ENCODE data around the gene RAD50.

The RAD50 gene

DNA sequence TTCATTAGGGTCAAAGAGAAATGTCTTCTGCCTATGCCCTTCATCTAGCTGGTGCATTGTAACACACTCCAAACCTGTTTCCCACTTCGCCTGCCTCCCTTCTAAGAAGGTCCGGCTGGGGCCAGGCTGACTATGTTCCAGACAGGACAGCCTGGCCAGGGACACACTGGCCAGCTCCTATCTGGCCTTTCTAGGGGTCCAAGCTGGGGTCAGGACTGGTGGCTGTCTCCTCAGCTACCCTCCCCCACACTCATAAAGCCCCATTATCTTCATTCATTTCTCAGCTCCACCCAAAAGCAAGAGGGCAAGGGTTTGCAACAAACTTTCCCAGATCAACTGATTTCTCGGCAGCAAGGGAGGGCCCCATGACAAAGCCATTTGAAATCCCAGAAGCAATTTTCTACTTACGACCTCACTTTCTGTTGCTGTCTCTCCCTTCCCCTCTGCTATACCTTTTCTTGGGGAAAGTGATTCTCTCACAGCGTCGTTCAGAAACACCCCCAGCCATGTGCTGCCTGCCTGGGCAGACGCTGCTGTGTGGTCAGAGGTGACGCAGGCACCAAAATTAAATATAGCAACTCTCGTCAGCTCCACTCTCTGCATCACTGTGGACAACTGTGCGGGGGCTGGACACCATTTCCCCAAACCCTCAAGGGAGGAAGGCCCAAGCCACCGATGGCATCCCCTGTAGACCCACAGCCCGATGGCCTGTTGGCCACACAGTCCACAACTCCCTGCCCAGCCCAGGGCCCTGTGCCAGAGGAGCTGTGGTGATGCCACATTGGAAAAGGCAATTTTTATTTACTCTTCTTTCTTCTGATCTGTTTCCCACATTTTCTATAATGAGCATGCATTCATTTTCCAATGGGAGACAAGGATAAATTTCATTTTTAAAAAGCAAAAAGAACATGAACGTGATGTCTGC lies 107.3 kb downstream of the RAD50 start:
- no peak for FAIRE-seq

DNA sequence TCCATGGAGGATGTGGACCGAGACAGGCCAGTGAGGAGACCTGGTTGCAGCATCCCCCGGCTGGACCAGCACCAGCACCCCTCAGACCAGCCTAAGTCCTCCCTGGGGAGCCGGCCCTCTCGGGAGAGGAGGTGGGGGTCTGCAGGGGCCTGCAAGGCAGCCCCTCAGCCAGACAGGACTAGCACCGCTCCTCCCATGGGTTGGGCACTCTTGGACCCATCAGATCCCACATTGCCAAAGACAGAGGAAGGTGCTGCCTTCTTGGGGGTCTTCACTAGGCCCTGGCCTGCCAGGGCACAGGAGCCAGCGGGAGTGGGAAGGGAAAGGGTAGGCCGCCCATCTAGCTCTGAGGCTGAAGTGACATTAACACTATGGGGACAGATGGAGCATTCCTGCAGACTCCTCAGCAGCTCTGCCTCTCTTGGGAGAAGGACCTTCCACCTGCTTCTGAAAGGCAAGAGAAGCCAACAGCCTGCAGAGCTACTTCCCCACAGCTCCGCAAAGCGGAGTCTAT lies 108.0 kb downstream of the RAD50 start:
- FAIRE-seq = no peak

DNA sequence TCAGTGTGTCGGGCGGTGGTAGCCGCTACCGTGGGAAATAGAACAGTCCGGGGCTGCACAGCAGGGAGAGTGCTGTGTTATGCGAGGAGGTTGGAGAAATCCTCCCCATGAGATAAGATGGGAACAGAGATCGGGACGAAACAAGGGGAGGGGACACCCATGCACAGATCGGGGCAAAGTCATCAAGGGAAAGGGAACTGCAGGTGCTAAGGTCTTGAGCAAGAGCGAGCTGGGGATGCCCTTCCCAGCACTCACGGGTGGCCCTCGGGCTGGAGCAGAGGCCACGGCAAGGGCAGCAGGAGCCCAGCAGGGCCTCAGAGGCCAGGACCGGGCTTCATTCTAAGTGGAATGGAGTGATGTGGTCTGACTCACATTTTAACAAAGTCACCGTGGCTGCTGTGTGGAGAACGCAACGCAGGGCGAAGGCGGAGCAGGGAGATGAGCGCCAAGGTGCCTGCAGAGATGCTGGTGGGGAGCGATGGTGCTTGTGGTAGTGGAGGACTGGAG lies 108.8 kb downstream of the RAD50 start:
- no peak for FAIRE-seq

DNA sequence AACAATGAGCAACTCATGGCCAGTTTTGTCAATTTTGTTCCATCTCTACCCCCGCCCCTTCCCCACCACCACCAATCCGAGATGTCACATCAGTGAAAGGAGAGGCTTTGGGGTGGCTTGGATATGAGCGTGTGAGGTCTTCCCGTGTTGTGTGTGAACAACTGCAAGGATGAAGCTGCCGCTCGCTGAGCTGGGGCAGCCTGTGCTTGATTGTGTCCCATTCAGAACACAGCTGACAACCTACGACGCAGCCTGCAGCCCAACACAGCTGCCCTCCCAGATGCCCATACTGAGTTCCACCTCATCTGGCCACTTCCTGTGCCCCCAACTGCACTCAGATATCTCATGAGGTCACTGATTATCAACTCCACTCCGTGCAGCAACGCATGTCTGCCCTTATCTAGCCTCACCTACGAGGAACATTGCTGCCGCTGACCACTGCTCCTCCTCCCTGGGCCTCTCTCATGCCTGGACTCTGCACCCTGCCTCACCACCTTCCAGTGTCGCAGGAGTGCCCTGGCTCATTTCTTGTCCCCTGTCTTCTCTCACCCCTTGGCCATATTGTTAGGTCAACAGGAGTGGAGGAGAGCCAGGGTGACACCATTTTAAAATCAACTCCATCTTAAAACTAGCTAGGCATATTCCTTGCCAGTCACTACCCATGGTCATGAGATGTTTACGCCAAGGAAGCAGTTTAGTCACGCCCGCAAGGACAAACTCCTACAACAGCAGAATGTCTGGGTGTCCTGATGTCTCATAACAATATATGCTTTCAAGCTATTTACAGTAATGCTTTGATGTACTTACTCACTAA lies 109.7 kb downstream of the RAD50 start:
- no peak for FAIRE-seq

DNA sequence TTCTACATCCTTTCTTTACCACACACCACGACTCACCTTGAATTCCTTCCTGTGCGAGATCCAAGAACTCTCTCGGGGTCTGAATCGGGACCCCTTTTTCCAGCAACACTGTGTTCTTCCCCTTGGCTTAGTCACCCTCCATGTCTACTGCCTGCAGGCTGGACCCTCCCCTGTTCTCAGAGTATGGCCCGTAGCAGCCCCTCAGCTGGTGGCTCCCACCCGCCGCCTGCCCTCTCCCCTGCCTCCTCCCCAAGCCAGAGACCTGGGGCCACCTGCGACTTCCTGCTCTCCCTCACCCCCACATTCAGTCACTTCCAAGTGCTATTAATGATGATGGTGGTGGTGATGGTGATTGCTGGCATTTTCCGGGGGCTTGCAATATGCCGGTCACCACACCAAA lies 110.5 kb downstream of the RAD50 start:
- no peak for FAIRE-seq

DNA sequence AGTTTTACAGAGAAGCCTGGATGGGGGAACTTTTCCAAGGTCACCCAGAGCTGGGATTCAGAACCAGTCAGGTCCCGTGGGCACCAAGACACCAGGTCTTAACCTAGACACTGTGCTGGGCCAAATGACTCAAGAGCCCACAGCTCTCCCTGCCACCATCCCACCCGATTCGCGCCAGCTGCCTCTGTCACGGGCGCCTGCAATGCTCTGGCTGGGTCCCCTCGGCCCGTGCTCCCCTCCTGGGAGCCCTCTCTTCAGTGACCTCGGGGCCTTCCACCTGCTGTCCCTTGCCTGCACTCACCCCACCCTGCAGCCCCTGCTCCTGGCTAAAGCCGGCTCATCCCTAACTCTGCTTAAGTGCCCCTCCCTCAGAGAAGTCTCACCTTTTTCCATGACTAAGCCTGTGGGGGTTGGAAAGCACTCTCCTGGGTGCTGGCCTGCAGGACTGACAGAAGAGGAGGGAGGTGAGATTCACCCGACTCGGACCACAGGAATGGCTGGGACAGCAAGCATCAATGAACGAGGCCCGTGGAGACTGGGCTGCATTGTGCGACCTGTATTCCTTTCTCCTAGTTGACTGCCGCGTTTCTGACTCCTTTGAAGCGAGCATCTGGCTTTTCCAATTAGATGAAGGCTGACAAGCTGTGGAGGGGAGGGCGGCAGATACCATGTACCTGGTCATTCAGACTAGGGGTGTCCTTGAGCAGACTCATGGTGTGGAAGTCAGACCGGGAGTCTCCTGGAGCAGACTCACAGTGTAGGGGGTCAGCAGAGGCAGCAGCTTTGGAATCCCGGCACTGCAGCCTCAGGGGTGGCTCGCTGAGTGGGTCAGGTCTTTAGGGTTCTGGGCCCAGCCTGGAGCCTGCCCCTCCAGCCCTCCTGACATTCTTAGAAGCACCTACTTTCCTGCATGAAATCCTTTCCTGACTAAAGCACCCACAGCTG lies 111.3 kb downstream of the RAD50 start:
- no peak for FAIRE-seq

DNA sequence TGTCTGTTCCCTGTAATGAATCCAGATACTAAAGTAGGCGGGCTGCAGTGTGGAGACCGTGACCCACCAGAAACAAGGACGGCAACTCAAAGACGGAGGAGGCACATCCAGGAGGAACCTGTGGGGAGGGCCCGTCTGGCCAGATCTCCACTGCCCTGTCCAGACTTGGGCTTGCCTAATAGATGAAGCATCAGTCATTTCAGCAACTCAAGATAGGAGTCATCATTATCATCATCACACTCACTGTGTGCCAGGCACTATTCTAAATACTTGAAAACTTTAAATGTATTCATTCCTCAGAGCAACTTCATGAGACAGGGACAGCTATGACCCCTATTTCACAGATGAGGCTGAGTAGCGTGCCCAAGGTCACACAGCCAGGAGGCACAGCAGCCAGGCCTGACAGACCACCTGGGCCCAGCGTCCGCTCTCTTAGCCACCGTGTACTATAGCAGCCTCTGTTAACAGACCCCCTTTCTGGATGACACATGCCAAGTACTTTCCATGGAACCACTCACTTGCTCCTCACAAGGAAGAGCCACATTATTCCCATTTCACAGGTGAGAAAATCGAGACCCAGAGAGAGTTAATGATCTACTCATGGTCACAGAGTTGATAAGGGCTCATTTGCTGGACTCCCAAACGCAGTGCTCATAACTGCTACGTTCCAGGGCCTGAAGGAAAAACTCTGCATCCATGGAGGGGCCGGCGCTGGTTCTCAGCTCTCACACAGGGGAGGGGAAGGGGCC lies 112.1 kb downstream of the RAD50 start:
- FAIRE-seq = no peak

DNA sequence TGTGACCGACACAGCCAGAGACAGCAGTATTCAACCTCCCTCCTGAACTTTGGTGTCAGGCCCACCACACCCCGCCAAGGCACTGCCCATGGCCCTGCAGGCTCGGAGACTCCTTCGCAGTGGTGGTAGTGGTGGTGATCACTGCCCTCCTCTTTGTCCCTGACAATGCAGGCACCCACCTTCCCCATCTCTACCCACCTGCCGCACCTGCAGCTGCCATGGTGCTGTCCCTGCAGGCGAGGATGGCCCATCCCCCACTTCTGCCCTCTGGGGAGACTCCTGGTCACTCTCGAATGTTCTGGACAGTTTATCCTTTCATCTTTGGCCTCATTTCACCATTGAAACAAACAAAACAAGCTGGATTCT lies 112.7 kb downstream of the RAD50 start:
- FAIRE-seq = no peak

DNA sequence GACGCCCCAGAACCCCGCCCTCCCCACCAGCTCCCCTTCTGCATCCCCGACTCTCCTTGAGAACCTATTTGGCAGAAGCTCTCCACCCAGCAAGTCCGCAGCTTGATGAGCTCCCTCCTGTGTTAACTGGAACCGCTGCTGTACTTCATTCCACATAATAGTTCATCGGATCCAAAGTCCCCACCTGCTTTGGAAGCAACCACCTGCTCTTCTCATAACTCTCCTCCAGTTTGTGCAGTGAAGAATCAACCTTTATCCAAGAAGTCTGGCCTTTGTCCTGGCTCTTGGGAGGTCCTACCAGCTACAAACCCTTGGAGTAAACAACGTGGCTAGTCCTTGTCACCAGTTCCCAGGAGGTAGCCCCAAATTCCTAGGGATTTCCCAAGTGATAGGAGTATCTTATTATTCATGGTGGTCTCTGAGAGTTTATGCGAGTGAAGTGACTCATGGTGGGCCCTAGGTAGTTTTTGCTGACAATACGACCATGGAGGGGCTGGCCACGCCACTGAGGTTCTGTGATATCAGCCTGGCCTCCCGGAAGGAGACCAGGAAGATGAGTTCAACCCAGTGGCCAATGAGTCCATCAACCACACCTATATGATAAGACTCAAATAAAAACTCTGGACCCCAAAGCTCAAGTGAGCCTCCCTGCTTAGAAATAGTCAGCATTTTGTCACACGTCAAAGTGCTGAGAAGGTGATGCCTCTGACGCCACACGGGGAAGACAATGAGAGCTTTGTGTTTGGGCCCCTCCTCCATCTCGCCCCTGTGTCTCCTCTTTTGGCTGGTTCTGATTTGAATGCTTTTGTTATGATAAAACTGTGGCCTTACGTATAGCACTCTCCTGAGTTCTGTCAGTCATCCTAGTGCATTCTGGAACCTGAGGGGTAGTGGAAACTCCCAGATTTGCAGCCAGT lies 113.4 kb downstream of the RAD50 start:
- no peak for FAIRE-seq

DNA sequence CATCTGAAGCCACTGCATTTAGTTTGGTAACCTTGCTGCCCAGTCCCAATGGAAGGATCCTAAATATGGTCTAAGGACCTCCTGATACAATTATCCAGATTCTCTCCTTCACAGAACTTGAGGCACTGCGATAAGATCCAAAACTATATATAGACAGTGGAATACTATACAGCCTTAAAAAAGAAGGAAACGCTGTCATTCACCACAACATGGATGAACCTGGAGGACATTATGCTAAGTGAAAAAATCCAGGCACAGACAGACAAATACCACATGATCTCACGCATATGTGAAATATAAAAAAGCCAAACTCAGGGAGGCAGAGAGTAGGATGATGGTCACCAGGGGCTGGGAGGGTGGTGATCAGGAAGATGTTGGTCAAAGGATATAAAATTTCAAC lies 114.2 kb downstream of the RAD50 start:
- no peak for FAIRE-seq

DNA sequence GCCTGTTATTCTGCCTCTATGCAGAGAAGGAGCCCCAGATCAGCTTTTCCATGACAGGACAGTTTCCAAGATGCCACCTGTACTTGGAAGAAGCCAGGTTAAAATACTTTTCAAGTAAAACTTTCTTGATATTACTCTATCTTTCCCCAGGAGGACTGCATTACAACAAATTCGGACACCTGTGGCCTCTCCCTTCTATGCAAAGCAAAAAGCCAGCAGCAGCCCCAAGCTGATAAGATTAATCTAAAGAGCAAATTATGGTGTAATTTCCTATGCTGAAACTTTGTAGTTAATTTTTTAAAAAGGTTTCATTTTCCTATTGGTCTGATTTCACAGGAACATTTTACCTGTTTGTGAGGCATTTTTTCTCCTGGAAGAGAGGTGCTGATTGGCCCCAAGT lies 116.7 kb downstream of the RAD50 start:
- FAIRE-seq = no peak

DNA sequence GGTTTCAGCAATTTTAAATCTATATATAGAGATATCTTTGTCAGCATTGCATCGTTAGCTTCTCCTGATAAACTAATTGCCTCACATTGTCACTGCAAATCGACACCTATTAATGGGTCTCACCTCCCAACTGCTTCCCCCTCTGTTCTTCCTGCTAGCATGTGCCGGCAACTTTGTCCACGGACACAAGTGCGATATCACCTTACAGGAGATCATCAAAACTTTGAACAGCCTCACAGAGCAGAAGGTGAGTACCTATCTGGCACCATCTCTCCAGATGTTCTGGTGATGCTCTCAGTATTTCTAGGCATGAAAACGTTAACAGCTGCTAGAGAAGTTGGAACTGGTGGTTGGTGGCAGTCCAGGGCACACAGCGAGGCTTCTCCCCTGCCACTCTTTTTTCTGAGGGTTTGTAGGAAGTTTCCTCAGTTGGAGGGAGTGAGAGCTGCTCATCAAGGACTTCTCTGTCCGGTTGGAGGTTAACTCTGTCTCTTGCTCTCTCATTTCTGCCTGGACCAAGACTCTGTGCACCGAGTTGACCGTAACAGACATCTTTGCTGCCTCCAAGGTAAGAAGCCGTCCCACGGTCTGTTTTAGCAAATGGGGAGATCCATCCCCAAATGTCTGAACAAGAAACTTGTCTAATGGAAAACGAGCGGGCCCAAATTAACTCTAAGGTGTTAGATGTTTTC lies 117.3 kb downstream of the RAD50 start, which contains the start of gene IL4:
Gene IL4 (plus strand): TSS at position 51 of the 692 bp plus-strand sequence. CDS start 62 bp downstream, at position 113.
- FAIRE-seq = no peak

DNA sequence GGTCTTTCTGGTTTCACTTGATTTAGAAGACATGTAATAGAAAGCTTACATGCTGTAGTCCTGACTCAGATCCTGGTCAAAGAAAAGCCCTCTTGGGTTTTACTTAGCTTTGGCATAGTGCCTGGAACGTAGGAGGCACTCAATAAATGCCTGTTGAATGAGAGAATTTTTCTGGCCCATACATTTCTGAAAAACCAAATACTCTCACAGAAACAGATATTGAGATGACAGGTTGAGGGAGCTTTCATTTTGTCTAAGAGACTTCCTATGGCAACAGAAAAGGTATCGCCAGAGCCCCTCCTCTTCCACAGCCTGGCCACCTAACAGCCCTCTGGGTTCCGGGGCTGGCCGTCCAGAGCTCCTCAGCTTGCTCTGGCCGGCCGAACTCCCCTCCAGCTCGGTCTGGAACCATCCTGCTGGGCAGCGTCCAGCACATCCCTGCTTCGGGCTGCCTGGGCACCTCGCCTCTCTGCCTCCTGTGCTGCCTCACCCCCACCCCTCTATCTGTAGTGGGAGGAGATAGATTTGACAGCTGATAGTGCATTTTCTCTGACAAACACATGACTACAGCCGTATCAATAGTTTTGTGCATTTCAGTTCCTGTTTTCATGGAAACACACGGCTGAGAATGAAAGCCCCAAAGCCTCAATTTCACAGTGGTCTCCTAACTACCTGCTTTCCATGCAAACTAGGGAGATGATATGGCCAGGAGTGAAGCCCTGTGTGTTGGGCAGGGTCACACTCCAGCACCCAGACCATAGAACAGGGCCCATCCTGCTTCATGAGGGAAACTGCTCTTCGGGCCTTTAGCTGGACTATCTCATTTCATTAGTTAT lies 118.1 kb downstream of the RAD50 start:
- no peak for FAIRE-seq

DNA sequence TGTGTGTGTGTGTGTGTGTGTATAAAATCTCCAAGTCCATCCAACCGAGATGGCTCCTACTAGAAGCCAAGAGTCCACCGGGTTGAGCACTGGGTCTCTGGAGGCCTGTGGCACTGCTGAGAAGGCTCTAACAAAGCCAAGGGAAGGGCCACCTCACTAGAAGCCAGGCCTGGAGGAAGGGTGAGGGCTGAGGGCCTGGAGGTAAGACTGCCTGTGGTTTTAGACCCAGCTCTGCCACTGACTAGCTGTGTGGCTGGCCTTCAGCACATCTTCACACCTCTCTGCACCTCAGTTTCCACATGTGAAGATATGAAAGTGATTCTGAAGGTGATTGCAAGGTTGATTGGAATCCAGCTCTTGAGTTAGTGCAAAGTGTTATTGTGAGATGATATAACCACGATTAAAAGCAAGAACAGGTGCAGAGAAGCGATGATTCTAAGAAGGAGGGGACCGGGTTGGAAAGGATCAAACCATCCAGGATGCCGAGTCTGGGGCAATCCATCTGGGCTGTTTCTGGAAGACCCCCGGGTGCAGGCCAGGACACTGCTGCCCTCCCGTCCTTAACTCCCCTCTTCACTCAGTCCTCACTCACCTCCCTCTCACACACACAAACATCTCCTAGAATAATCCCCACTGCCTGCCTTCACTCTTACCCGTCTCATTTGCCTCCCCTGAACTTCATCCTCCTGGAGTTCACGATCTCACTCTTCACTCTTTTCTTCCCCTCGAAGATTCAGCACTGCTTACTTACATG lies 119.3 kb downstream of the RAD50 start:
- no peak for FAIRE-seq

DNA sequence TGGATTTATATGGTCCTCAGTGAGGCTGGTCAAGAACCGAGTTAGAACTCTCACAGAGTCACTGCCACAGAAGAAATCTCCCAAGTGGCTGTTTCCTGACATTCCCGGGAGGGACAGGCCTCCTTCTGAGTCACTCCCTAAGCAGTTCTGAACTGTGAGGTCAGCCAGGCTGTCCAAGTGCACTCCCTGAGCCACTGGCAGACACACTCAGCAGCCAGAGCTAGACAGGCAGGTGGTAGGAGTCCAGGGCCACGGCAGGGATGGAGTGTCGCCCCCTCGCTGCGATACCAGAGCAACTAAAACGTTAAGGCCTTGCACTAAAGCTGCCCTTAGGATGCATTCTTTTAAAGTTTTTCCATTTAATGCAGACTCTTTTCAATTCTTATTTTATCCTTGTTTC lies 120.4 kb downstream of the RAD50 start:
- no peak for FAIRE-seq

DNA sequence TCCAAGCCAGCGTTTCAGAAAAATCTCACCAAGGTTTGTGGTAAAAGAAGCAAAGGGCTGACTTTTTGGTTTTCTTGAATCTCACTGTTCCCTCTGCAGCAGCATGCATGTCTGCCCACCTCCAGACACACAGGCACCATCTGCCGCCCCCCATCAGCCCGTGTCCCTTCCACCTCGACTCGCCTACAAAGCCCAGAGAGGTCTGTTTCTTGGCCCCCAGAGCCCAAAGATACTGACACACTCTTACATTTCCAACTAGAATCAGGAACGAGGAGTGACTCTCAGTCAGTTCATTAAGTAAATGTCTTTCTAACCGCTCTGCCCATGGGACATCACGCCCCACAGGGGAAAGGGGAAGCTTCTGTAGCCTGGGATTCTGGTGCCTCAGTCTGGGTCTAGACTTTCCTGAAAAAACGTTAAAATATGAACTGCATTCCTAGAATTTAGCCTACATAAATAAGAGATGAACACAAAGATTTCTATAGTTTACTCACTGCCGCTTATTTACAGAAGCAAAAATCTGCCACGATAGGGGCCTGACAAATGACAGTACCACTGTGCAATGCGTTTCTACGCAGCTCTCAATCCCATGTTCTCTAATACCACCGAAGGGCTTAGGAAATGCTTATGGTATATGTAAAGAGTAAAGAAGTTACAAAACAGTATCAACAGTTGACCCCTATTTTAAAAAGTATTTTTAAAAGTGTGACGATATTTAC lies 121.1 kb downstream of the RAD50 start:
- no peak for FAIRE-seq

DNA sequence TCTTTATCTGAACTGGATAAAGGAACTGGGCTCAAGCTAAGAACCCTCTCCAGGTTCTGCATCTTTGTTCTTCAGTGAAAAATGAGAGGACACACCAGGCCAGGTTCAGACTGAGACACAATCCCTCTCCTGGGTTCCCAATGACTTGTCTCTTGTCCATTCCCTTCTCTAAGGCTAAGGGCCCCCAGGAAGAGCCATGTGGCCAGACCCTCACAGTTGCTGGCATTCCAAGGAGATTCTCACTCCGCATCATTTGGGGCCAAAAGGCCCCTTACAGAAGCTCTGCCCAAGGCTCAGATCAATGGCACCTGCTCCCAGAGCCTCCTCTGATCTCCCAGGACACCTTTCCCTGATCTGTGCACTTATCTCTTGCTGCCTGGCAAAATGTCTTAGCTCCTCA lies 122.0 kb downstream of the RAD50 start:
- FAIRE-seq = no peak

Data from TTC549 (cell line).